CD4-positive, alpha-beta T cell (primary cell): ENCODE data around the gene MRPL44. TPM values are rescaled to one million over a fixed set of nuclear protein-coding genes. Genes with fewer than 3 reads are reported as not detected.
"Not testable (repeated sequence)": the region's sequence is repeated elsewhere in the genome, so short reads cannot be mapped to it uniquely, and the experiment has no call there.

Experiments used
- ATAC-seq: fragments of 200-7000 bp; cut with Tn5 transposase; one replicate; pipeline ENCODE4 v1.10.0; 2022; ENCODE audit warnings: mild to moderate bottlenecking; ENCODE audit not compliant: poor library complexity
- CTCF ChIA-PET: fragments of 350-600 bp; sonication (Branson Sonifier 250); formaldehyde crosslinking; loops from one replicate; lab custom pipeline; 2021; ENCODE audit warnings: antibody characterized with exemption, inconsistent platforms; lab: Charles Lee
- POLR2A ChIA-PET: fragments of 350-600 bp; sonication (Branson Sonifier 250); formaldehyde crosslinking; loops from one replicate; lab custom pipeline; 2021; ENCODE audit warnings: antibody characterized with exemption, inconsistent platforms; lab: Charles Lee
- DNase-seq, 14 experiments: peaks; one replicate each; pipeline ENCODE4 v3.0.0-alpha.2; 2013 to 2020; ENCODE audit warnings: mixed read lengths in 2 of 14
- H3K27ac ChIP-seq, 2 donors: one replicate each; pipeline versions ENCODE4 v1.5.1 to v1.7.0; 2013; ENCODE audit warnings: low read length in 2 of 2, low read depth in 1 of 2, mild to moderate bottlenecking in 1 of 2
- H3K27me3 ChIP-seq, 2 experiments: 1 replicate in 1 of 2; 2 replicates in 1 of 2; pipeline versions ENCODE4 v1.6.1 to v1.7.0; 2013; ENCODE audit warnings: low read length in 2 of 2, control low read depth in 1 of 2, mild to moderate bottlenecking in 1 of 2, moderate library complexity in 1 of 2; ENCODE audit not compliant: insufficient read depth in 2 of 2, control insufficient read depth in 1 of 2
- H3K36me3 ChIP-seq: one replicate; pipeline ENCODE4 v1.6.1; 2013; ENCODE audit warnings: low read length, control low read depth; ENCODE audit not compliant: insufficient read depth
- H3K4me1 ChIP-seq: one replicate; pipeline ENCODE4 v1.6.1; 2013; ENCODE audit warnings: low read length, control low read depth; ENCODE audit not compliant: insufficient read depth
- H3K4me3 ChIP-seq: one replicate; pipeline ENCODE4 v1.5.1; 2013; ENCODE audit warnings: mild to moderate bottlenecking, low read length, moderate library complexity
- H3K9me3 ChIP-seq, 2 experiments: 1 replicate in 1 of 2; 2 replicates in 1 of 2; pipeline versions ENCODE4 v1.6.1 to v1.7.0; 2013; ENCODE audit warnings: low read length in 2 of 2, mild to moderate bottlenecking in 2 of 2, control low read depth in 1 of 2, moderate library complexity in 1 of 2; ENCODE audit not compliant: control insufficient read depth in 1 of 2, insufficient read depth in 1 of 2
- H3K27ac Mint-ChIP-seq: one replicate; pipeline ENCODE4 v1.8.0; 2020; ENCODE audit warnings: mixed read lengths
- H3K27me3 Mint-ChIP-seq: one replicate; pipeline ENCODE4 v1.8.0; 2021; ENCODE audit warnings: mixed read lengths
- H3K36me3 Mint-ChIP-seq: one replicate; pipeline ENCODE4 v1.8.0; 2021; ENCODE audit warnings: low read depth, mixed read lengths
- H3K4me1 Mint-ChIP-seq: one replicate; pipeline ENCODE4 v1.8.0; 2021; ENCODE audit warnings: low read depth, mixed read lengths
- H3K4me3 Mint-ChIP-seq: one replicate; pipeline ENCODE4 v1.8.0; 2020; ENCODE audit warnings: mild to moderate bottlenecking, mixed read lengths
- H3K9me3 Mint-ChIP-seq: one replicate; pipeline ENCODE4 v1.8.0; 2020; ENCODE audit warnings: mixed read lengths
- intact Hi-C, 2 experiments: fragments of 100-400 bp; cut with DNase I in 1 of 2; cut with micrococcal nuclease in 1 of 2; formaldehyde crosslinking; loops; one replicate each; pipeline versions ENCODE4 v1.15.1 to v1.9.0; 2023 to 2025; cut with DNase I, micrococcal nuclease
- total RNA-seq, 174 experiments: library from RNA in 2 of 174; stranded (reverse) in 2 of 174; gene quantifications; one replicate each; pipeline ENCODE4 v1.2.3 and lab custom pipeline; 2021 to 2026
- TF ChIP-seq, protein P1 (sequence below): fragments of 200-600 bp; IDR thresholded peaks from one replicate; pipeline ENCODE4 v1.8.0; 2022; ENCODE audit warnings: antibody characterized with exemption, mild to moderate bottlenecking

MRPL44 gene
- total RNA-seq, 2 experiments from 2014 or later = 40.0 to 40.1 TPM

DNA sequence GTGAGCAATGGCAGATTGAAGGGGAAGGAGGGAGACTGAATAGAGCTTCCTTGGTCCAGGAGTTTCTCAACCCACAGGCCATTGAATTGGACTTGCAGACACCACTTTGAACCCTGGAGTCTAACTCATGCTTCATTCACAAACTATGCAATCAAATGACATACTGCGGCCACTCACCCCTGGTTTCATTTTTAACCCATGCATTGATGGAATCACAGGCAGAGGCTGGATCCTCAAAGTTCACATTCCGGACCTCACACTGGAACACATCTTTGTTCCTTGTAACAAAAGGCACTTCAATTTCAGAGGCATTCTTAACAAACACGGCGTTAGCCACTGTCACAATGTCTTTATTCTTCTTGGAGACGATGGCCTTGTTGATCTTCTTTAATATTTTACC is 40.7 kb downstream of the MRPL44 start:
- Mint-ChIP-seq H3K4me1 (no peaks in the 10 kb centered on the region), H3K36me3 (no peaks in the 10 kb centered on the region), H3K27ac (no peak overlapping the region), H3K27me3 (no peaks in the 10 kb centered on the region), H3K4me3 (no peak overlapping the region), H3K9me3 (no peaks in the 10 kb centered on the region)
- no peak for ATAC-seq
- Histone ChIP-seq H3K27me3 (no peaks in the 10 kb centered on the region), H3K36me3 (no peaks in the 10 kb centered on the region), H3K27ac (no peak overlapping the region), H3K4me3 (no peak overlapping the region), H3K4me1 (no peaks in the 10 kb centered on the region), H3K9me3 (peaks cover 0 to 7% of the 10 kb centered on the region in 2 experiments)
- intact Hi-C loops = loop anchor here (10.0 kb wide), 1 partner anchor 657 kb away; no protein-coding TSS in a partner anchor
- ChIA-PET CTCF (no interaction called here), POLR2A (no interaction called here)
- DNase-seq = no peak
- TF ChIP-seq, protein P1, sequence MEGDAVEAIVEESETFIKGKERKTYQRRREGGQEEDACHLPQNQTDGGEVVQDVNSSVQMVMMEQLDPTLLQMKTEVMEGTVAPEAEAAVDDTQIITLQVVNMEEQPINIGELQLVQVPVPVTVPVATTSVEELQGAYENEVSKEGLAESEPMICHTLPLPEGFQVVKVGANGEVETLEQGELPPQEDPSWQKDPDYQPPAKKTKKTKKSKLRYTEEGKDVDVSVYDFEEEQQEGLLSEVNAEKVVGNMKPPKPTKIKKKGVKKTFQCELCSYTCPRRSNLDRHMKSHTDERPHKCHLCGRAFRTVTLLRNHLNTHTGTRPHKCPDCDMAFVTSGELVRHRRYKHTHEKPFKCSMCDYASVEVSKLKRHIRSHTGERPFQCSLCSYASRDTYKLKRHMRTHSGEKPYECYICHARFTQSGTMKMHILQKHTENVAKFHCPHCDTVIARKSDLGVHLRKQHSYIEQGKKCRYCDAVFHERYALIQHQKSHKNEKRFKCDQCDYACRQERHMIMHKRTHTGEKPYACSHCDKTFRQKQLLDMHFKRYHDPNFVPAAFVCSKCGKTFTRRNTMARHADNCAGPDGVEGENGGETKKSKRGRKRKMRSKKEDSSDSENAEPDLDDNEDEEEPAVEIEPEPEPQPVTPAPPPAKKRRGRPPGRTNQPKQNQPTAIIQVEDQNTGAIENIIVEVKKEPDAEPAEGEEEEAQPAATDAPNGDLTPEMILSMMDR = no peak

DNA sequence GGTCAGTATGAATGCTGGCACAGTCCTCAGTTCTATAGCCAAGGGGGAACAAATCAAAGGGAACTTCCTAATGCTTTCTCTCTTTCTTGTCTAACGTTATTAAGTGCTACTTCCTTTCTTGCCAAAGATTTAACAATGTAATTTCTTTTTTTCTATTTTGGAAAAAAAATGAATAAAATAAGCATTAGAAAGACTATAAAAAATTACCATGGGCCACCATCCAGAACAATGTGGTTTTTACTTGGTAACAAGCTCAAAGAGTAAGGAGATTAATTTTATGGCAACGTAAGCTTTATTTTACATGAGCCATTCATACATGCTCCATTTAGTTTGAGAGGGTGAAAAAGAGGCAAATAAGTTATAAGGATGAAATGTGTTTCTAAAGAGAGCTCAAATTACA is 41.7 kb downstream of the MRPL44 start:
- Histone ChIP-seq H3K4me1 (no peaks in the 10 kb centered on the region), H3K36me3 (no peaks in the 10 kb centered on the region), H3K9me3 (peaks cover 0 to 7% of the 10 kb centered on the region in 2 experiments), H3K27ac (no peak overlapping the region), H3K4me3 (no peak overlapping the region), H3K27me3 (no peaks in the 10 kb centered on the region)
- POLR2A ChIA-PET = no interaction called here
- no peaks in the 10 kb centered on the region for H3K9me3 Mint-ChIP-seq
- H3K27me3 Mint-ChIP-seq = no peaks in the 10 kb centered on the region
- DNase-seq = no peak
- no peak overlapping the region for H3K4me3 Mint-ChIP-seq
- ATAC-seq = no peak
- intact Hi-C loops = loop anchor here (10.0 kb wide), 1 partner anchor 656 kb away; no protein-coding TSS in a partner anchor
- no peaks in the 10 kb centered on the region for H3K36me3 Mint-ChIP-seq
- TF ChIP-seq, protein P1 = no peak
- no peak overlapping the region for H3K27ac Mint-ChIP-seq
- H3K4me1 Mint-ChIP-seq = no peaks in the 10 kb centered on the region
- CTCF ChIA-PET = no interaction called here

DNA sequence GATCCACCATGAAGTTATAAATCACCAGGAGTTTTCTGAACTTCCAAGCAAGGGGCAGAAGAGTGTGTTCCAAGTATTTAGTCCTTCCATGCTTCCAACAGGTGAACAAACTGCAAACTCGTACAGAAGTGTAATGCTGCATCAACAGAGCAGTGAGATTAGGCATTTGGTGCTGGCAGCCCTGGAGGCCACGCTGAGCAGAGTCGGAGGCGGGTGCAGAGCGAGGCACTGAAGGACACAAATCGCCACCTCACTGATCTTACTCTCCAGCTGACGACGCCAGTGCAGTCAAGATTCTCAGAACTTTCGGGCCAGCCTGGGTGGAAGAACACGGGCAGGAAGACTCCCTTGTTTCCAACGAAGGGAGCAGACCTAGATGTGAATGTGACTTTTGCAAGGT is 42.6 kb downstream of the MRPL44 start:
- TF ChIP-seq, protein P1 = no peak
- H3K27ac ChIP-seq = no peak overlapping the region
- ATAC-seq (no peak), DNase-seq (no peak)
- Mint-ChIP-seq H3K4me3 (no peak overlapping the region), H3K9me3 (no peaks in the 10 kb centered on the region), H3K27ac (no peak overlapping the region), H3K4me1 (no peaks in the 10 kb centered on the region), H3K36me3 (no peaks in the 10 kb centered on the region), H3K27me3 (no peaks in the 10 kb centered on the region)
- H3K9me3 ChIP-seq = peaks cover 0 to 7% of the 10 kb centered on the region in 2 experiments
- no peak overlapping the region for H3K4me3 ChIP-seq
- H3K36me3 ChIP-seq = no peaks in the 10 kb centered on the region
- ChIA-PET CTCF (interaction anchor here (1.1 kb wide), 1 partner anchor 12 kb away, joined by 3 read pairs; no protein-coding TSS in a partner anchor), POLR2A (no interaction called here)
- intact Hi-C loops = loop anchor here (10.0 kb wide), 1 partner anchor 655 kb away; no protein-coding TSS in a partner anchor
- no peaks in the 10 kb centered on the region for H3K27me3 ChIP-seq
- no peaks in the 10 kb centered on the region for H3K4me1 ChIP-seq

DNA sequence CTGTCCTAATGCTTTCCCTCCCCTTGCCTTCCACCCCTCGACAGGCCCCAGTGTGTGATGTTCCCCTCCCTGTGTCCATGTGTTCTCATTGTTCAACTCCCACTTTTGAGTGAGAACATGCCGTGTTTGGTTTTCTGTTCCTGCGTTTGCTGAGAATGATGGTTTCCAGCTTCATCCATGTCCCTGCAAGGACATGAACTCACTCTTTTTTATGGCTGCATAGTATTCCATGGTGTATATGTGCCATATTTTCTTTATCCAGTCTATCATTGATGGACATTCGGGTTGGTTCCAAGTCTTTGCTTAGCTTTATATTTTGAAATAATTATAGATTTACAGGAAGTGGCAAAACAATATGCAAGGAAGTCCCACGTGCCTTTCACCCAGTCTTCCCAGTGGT is 43.4 kb downstream of the MRPL44 start:
- ATAC-seq, H3K9me3 Mint-ChIP-seq, H3K27ac Mint-ChIP-seq, H3K27me3 ChIP-seq, H3K9me3 ChIP-seq, H3K4me3 ChIP-seq, intact Hi-C loops, POLR2A ChIA-PET, H3K36me3 ChIP-seq, H3K27ac ChIP-seq, H3K36me3 Mint-ChIP-seq, H3K4me3 Mint-ChIP-seq, H3K4me1 ChIP-seq, H3K4me1 Mint-ChIP-seq, H3K27me3 Mint-ChIP-seq, DNase-seq: not testable (repeated sequence)
- CTCF ChIA-PET = interaction anchor here (1.1 kb wide), 1 partner anchor 12 kb away, joined by 3 read pairs; no protein-coding TSS in a partner anchor
